Measurements from ENCODE around the gene SLF2.

DNA sequence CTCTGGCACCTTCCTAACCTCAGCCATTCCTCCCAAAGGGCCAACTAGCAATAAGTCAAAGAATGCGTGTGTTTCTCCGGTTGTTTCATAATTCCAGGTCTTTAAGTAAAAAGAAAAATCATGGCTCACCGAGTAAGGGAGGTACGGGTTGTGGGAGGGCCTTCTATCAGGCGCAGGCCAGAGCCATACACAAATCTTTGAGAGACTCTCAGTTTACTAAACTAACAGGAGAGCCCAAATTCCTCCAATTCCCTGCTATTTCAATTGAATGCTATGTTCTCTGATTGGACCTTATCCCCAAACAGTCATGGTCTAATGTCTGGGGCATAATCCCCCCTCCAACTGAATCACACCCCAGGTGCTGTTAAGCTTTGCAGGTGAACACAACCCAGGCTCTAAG, 26.2 kb upstream of the SLF2 start:
- TF ChIP-seq POLR2AphosphoS5 (IDR thresholded peaks at IDR 0.05; ENCODE audit: low read depth, low read length) (no peak), SIN3A (IDR thresholded peaks at IDR 0.05; ENCODE audit: borderline replicate concordance, insufficient read depth, low read length) (no peak), TAF1 (IDR thresholded peaks at IDR 0.05; ENCODE audit: borderline replicate concordance, insufficient read depth, low read length) (no peak), FOXP2 (optimal IDR thresholded peaks at IDR 0.05; ENCODE audit: borderline replicate concordance, extremely low read depth, extremely low read length, insufficient read depth) (no peak)
- TF ChIP-seq, protein P1, sequence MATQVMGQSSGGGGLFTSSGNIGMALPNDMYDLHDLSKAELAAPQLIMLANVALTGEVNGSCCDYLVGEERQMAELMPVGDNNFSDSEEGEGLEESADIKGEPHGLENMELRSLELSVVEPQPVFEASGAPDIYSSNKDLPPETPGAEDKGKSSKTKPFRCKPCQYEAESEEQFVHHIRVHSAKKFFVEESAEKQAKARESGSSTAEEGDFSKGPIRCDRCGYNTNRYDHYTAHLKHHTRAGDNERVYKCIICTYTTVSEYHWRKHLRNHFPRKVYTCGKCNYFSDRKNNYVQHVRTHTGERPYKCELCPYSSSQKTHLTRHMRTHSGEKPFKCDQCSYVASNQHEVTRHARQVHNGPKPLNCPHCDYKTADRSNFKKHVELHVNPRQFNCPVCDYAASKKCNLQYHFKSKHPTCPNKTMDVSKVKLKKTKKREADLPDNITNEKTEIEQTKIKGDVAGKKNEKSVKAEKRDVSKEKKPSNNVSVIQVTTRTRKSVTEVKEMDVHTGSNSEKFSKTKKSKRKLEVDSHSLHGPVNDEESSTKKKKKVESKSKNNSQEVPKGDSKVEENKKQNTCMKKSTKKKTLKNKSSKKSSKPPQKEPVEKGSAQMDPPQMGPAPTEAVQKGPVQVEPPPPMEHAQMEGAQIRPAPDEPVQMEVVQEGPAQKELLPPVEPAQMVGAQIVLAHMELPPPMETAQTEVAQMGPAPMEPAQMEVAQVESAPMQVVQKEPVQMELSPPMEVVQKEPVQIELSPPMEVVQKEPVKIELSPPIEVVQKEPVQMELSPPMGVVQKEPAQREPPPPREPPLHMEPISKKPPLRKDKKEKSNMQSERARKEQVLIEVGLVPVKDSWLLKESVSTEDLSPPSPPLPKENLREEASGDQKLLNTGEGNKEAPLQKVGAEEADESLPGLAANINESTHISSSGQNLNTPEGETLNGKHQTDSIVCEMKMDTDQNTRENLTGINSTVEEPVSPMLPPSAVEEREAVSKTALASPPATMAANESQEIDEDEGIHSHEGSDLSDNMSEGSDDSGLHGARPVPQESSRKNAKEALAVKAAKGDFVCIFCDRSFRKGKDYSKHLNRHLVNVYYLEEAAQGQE (IDR thresholded peaks at IDR 0.05; ENCODE audit: insufficient read depth in 1 of 2, low read depth in 2 of 2, low read length in 2 of 2) = no peak
